IMR-90 (cell line): ENCODE measurements around the gene NUB1.

Experiments used
- MAFK ChIP-seq: IDR thresholded peaks from 2 replicates; pipeline ENCODE4 v1.6.1; 2012; ENCODE audit warnings: low read depth, low read length, improper control_type of control experiment
- MAZ ChIP-seq: IDR thresholded peaks from 2 replicates; pipeline ENCODE4 v1.6.1; 2012; ENCODE audit warnings: low read depth, mild to moderate bottlenecking, low read length, improper control_type of control experiment, moderate library complexity, borderline replicate concordance
- TF ChIP-seq, protein P1 (sequence below): conservative IDR thresholded peaks from 2 replicates; pipeline ENCODE4 v1.5.1; 2012; ENCODE audit warnings: mild to moderate bottlenecking, low read depth, low read length, improper control_type of control experiment

DNA sequence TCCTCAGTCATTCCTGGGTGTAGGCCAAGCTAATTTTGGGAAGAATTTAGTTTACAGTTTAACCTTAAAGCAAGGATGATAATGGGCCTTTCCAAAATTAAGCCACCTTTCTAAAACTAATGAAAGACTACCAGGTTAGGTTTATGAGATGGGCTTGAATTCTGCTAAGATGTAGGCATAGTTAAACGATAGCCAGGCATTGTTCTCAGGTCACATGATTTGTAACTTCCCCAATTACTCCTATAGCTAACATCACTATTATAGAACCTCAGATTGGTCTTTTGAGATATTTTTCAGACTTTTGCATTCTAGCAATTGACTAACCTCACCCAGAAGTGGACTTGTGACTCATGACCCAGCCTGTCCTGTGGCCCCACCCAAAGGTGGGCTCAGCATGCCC lies 7.0 kb upstream of the NUB1 start:
- no peak for TF ChIP-seq MAFK
- TF ChIP-seq MAZ, result no peak
- TF ChIP-seq, protein P1, sequence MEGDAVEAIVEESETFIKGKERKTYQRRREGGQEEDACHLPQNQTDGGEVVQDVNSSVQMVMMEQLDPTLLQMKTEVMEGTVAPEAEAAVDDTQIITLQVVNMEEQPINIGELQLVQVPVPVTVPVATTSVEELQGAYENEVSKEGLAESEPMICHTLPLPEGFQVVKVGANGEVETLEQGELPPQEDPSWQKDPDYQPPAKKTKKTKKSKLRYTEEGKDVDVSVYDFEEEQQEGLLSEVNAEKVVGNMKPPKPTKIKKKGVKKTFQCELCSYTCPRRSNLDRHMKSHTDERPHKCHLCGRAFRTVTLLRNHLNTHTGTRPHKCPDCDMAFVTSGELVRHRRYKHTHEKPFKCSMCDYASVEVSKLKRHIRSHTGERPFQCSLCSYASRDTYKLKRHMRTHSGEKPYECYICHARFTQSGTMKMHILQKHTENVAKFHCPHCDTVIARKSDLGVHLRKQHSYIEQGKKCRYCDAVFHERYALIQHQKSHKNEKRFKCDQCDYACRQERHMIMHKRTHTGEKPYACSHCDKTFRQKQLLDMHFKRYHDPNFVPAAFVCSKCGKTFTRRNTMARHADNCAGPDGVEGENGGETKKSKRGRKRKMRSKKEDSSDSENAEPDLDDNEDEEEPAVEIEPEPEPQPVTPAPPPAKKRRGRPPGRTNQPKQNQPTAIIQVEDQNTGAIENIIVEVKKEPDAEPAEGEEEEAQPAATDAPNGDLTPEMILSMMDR, result no peak
